Bronchus fibroblast of lung (primary cell): ENCODE data around the gene GPR45. TPM values are rescaled to one million over a fixed set of nuclear protein-coding genes. Genes with fewer than 3 reads are reported as not detected.

ENCODE experiments used
- total RNA-seq: library from RNA; depleted of rRNA; stranded (reverse); fragments of >200 nt; gene quantifications from 2 replicates; pipeline ENCODE4 v1.2.3, GENCODE V29; 2015

The GPR45 gene
- total RNA-seq: not detected in 2 replicates

GRCh38 chr2:105241443-105241842, at the start of gene GPR45:
Gene GPR45, plus strand, starts transcription at chr2:105241743. Its CDS starts 116 bp downstream, at chr2:105241859.

Other genes with a start within 250 kb of the GPR45 start
- 20.8 and 25.2 TPM in 2 replicates for gene MRPS9, start 203.7 kb upstream of the GPR45 start, total RNA-seq
- gene TGFBRAP1, start 88.0 kb downstream of the GPR45 start, total RNA-seq: 9.8 TPM in 2 replicates
- 7.9 and 9.9 TPM in 2 replicates for gene C2orf49, start 95.8 kb downstream of the GPR45 start, total RNA-seq
- gene FHL2, start 157.3 kb downstream of the GPR45 start, total RNA-seq: 172 and 185 TPM in 2 replicates